IMR-90 (cell line): Measurements from ENCODE around the gene DEAF1. TPM values are rescaled to one million over a fixed set of nuclear protein-coding genes. Genes with fewer than 3 reads are reported as not detected.

Source experiments
- ATAC-seq: fragments of 200-7000 bp; cut with Tn5 transposase; 2 replicates; pipeline ENCODE4 v1.9.1; 2020; ENCODE audit warnings: low read depth, mild to moderate bottlenecking, moderate library complexity
- BruUV-seq: library from RNA; stranded (reverse); fragments of 400-500 nt; replicated peaks from 2 replicates; lab custom pipeline; 2021; lab: Mats Ljungman, UMichigan
- CTCF ChIA-PET: fragments of 300-600 bp; formaldehyde crosslinking; extraction: SDS; loops from one replicate; lab custom pipeline; 2021; ENCODE audit warnings: antibody characterized with exemption; lab: Yijun Ruan, JAX
- POLR2A ChIA-PET: fragments of 300-600 bp; sonication (Branson Sonifier 250); formaldehyde crosslinking; loops from one replicate; lab custom pipeline; 2022; ENCODE audit warnings: antibody characterized with exemption; ENCODE audit not compliant: unreplicated experiment; lab: Charles Lee
- DNase-seq: peaks from one replicate; pipeline ENCODE4 v3.0.0; 2013
- H2AFZ ChIP-seq: replicated peaks from 2 replicates; pipeline ENCODE3; 2013; ENCODE audit warnings: low read length, mild to moderate bottlenecking; ENCODE audit not compliant: poor library complexity
- H2AK5ac ChIP-seq: 2 replicates; pipeline ENCODE4 v1.6.1; 2013; ENCODE audit warnings: low read depth, low read length, inconsistent platforms
- H2AK9ac ChIP-seq: replicated peaks from 2 replicates; pipeline ENCODE3; 2013; ENCODE audit warnings: mild to moderate bottlenecking, low read depth, low read length, moderate library complexity; ENCODE audit not compliant: poor library complexity
- H2BK120ac ChIP-seq: 2 replicates; pipeline ENCODE4 v1.6.1; 2013; ENCODE audit warnings: low read depth, low read length, inconsistent platforms
- H2BK15ac ChIP-seq: 3 replicates; pipeline ENCODE4 v1.6.1; 2013; ENCODE audit warnings: low read depth, low read length, inconsistent platforms
- H2BK20ac ChIP-seq: 2 replicates; pipeline ENCODE4 v1.6.1; 2013; ENCODE audit warnings: low read depth, mild to moderate bottlenecking, inconsistent platforms, low read length, moderate library complexity
- H2BK5ac ChIP-seq: 2 replicates; pipeline ENCODE4 v1.6.1; 2013; ENCODE audit warnings: mild to moderate bottlenecking, low read depth, low read length, inconsistent platforms; ENCODE audit not compliant: poor library complexity, severe bottlenecking
- H3K14ac ChIP-seq: replicated peaks from 2 replicates; pipeline ENCODE4 v1.6.1; 2013; ENCODE audit warnings: low read depth, low read length, inconsistent platforms
- H3K18ac ChIP-seq: 2 replicates; pipeline ENCODE4 v1.6.1; 2013; ENCODE audit warnings: low read depth, low read length, control low read depth
- H3K23ac ChIP-seq: 2 replicates; pipeline ENCODE4 v1.6.1; 2013; ENCODE audit warnings: low read depth, low read length, inconsistent platforms
- H3K27ac ChIP-seq: 2 replicates; pipeline ENCODE4 v1.5.1; 2013; ENCODE audit warnings: mild to moderate bottlenecking, control low read depth, low read length; ENCODE audit not compliant: insufficient read depth
- H3K27me3 ChIP-seq: 2 replicates; pipeline ENCODE4 v1.6.1; 2013; ENCODE audit warnings: low read length; ENCODE audit not compliant: control insufficient read depth, insufficient read depth
- H3K36me3 ChIP-seq: 2 replicates; pipeline ENCODE4 v1.6.1; 2013; ENCODE audit warnings: low read length, mixed read lengths; ENCODE audit not compliant: control insufficient read depth, insufficient read depth
- H3K4ac ChIP-seq: 2 replicates; pipeline ENCODE4 v1.6.1; 2013; ENCODE audit warnings: low read depth, low read length, inconsistent platforms
- H3K4me1 ChIP-seq: 2 replicates; pipeline ENCODE4 v1.6.1; 2013; ENCODE audit warnings: low read length, mixed read lengths; ENCODE audit not compliant: control insufficient read depth, insufficient read depth
- H3K4me2 ChIP-seq: 2 replicates; pipeline ENCODE4 v1.6.1; 2013; ENCODE audit warnings: low read depth, mild to moderate bottlenecking, control low read depth, low read length, moderate library complexity
- H3K4me3 ChIP-seq: 2 replicates; pipeline ENCODE4 v1.5.1; 2013; ENCODE audit warnings: low read depth, mild to moderate bottlenecking, control low read depth, low read length, moderate library complexity; ENCODE audit not compliant: insufficient read depth
- H3K56ac ChIP-seq: 2 replicates; pipeline ENCODE4 v1.6.1; 2013; ENCODE audit warnings: low read length, inconsistent platforms; ENCODE audit not compliant: insufficient read depth; ENCODE audit errors: extremely low read depth
- H3K79me1 ChIP-seq, 2 experiments: 2 replicates each; pipeline ENCODE4 v1.6.1; 2013; ENCODE audit warnings: low read length in 2 of 2, inconsistent platforms in 1 of 2, low read depth in 1 of 2
- H3K9ac ChIP-seq: 2 replicates; pipeline ENCODE4 v1.6.1; 2013; ENCODE audit warnings: low read depth, low read length, control low read depth
- H3K9me1 ChIP-seq: 2 replicates; pipeline ENCODE4 v1.6.1; 2013; ENCODE audit warnings: low read length, inconsistent platforms; ENCODE audit not compliant: insufficient read depth
- H3K9me3 ChIP-seq: 2 replicates; pipeline ENCODE4 v1.6.1; 2013; ENCODE audit warnings: low read length; ENCODE audit not compliant: control insufficient read depth, insufficient read depth
- H4K20me1 ChIP-seq: 2 replicates; pipeline ENCODE4 v1.6.1; 2013; ENCODE audit warnings: low read length, inconsistent platforms; ENCODE audit not compliant: insufficient read depth
- H4K5ac ChIP-seq: 2 replicates; pipeline ENCODE4 v1.6.1; 2013; ENCODE audit warnings: mild to moderate bottlenecking, low read depth, low read length, control low read depth
- H4K8ac ChIP-seq, 2 experiments: 2 replicates each; pipeline ENCODE4 v1.6.1; 2013; ENCODE audit warnings: low read depth in 2 of 2, low read length in 2 of 2, control low read depth in 1 of 2, inconsistent platforms in 1 of 2
- H4K91ac ChIP-seq: 2 replicates; pipeline ENCODE4 v1.6.1; 2013; ENCODE audit warnings: low read depth, low read length, inconsistent platforms; ENCODE audit not compliant: insufficient read depth
- BHLHE40 ChIP-seq: fragments of 150-350 bp; IDR thresholded peaks from 2 replicates; pipeline ENCODE4 v1.6.1; 2016; ENCODE audit warnings: mild to moderate bottlenecking, low read depth, low read length
- CEBPB ChIP-seq: IDR thresholded peaks from 2 replicates; pipeline ENCODE4 v1.6.1; 2012; ENCODE audit warnings: low read depth, low read length, improper control_type of control experiment
- CHD1 ChIP-seq: IDR thresholded peaks from 2 replicates; pipeline ENCODE4 v1.6.1; 2012; ENCODE audit warnings: low read depth, low read length, improper control_type of control experiment
- FOS ChIP-seq: fragments of 150-350 bp; IDR thresholded peaks from 2 replicates; pipeline ENCODE4 v1.6.1; 2016; ENCODE audit warnings: low read depth, low read length
- MAZ ChIP-seq: IDR thresholded peaks from 2 replicates; pipeline ENCODE4 v1.6.1; 2012; ENCODE audit warnings: low read depth, mild to moderate bottlenecking, low read length, improper control_type of control experiment, moderate library complexity, borderline replicate concordance
- MXI1 ChIP-seq: IDR thresholded peaks from 2 replicates; pipeline ENCODE4 v1.6.1; 2012; ENCODE audit warnings: low read depth, mild to moderate bottlenecking, low read length, moderate library complexity, borderline replicate concordance
- NFE2L2 ChIP-seq: fragments of 150-350 bp; IDR thresholded peaks from 2 replicates; pipeline ENCODE4 v1.6.1; 2016; ENCODE audit warnings: low read depth, mild to moderate bottlenecking, low read length
- POLR2A ChIP-seq: IDR thresholded peaks from 2 replicates; pipeline ENCODE4 v1.6.1; 2012; ENCODE audit warnings: mild to moderate bottlenecking, low read depth, low read length
- RCOR1 ChIP-seq: IDR thresholded peaks from 2 replicates; pipeline ENCODE4 v1.6.1; 2012; ENCODE audit warnings: mild to moderate bottlenecking, low read length, improper control_type of control experiment; ENCODE audit not compliant: insufficient replicate concordance
- RFX5 ChIP-seq: IDR thresholded peaks from 2 replicates; pipeline ENCODE4 v1.8.0; 2012; ENCODE audit warnings: low read depth, mild to moderate bottlenecking, low read length, moderate library complexity
- SMC3 ChIP-seq: fragments of 150-350 bp; IDR thresholded peaks from 2 replicates; pipeline ENCODE4 v1.6.1; 2016; ENCODE audit warnings: low read depth, mild to moderate bottlenecking, antibody characterized with exemption, low read length, moderate library complexity
- WGBS, 2 experiments: methylation state at CpG; one replicate each; pipeline versions ENCODE4 v1.1.5 to v1.1.7; 2013; ENCODE audit warnings: missing lambda C conversion rate in 2 of 2; ENCODE audit not compliant: insufficient read length in 1 of 2; ENCODE audit errors: extremely low coverage in 2 of 2; 5-methylcytosine and 5-hydroxymethylcytosine counted together
- dilution Hi-C: fragments of 300-500 bp; cut with HindIII; formaldehyde crosslinking; loops from one replicate; pipeline ENCODE4 v1.14.3; 2018; ENCODE audit warnings: low sequenced_read_pairs; ENCODE audit not compliant: unreplicated experiment
- in situ Hi-C: fragments of 300-500 bp; cut with MboI; formaldehyde crosslinking; loops from 3 replicates; pipeline ENCODE4 v1.14.3; 2019; ENCODE audit warnings: low sequenced_read_pairs, inconsistent platforms, mixed read lengths
- intact Hi-C: fragments of 100-400 bp; cut with micrococcal nuclease; formaldehyde crosslinking; loops from 2 replicates; pipeline ENCODE4 v1.10.0; 2022
- polyA plus RNA-seq, 3 experiments: library from polyadenylated mRNA; depleted of rRNA; stranded (reverse); fragments of >200 nt; gene quantifications; 2 replicates each; pipeline ENCODE4 v1.2.3, GENCODE V29; 2012; ENCODE audit warnings: low replicate concordance in 1 of 3
- total RNA-seq: library from RNA; depleted of rRNA; stranded (reverse); fragments of >200 nt; gene quantifications from 2 replicates; pipeline ENCODE4 v1.2.3, GENCODE V29; 2012
- TF ChIP-seq, protein P1 (sequence below): fragments of 150-350 bp; IDR thresholded peaks from 2 replicates; pipeline ENCODE4 v1.6.1; 2016; ENCODE audit warnings: low read depth, mild to moderate bottlenecking, low read length, moderate library complexity, borderline replicate concordance

Gene DEAF1
- total and polyA plus RNA-seq, 2 of the 4 experiments (the other 2 are of a cell fraction): 22.9 to 31.6 TPM

DNA sequence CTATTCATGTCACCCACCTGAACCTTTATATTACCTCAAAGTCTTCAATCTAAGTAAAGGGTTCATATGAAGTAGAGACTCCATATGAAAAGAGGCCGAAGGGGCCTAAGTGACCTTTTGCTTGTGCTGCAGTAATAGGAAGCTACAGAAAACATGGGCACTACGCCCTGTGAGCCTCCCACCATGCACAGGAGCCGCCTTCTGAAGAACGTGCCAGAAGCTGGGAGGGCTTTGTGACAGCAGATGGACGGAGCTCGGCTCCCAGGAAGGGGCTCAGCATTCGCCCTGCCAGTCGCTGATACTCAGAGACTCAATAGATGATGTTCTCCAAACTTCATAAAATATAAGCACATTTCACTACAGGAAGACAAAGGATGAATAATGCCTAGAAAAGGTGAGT is 21.2 kb downstream of the DEAF1 start:
- 100% methylated on average over 1 of the region's 8 CpGs; no CpG with 5 or more reads in 1 of the 2 experiments for WGBS, 2 experiments
- Histone ChIP-seq H3K4me3 (no peak overlapping the region), H3K9me1 (0 out of 2 replicates have a peak, but pooled peaks cover 2% of the 10 kb centered on the region), H3K14ac (no peak overlapping the region), H3K27me3 (no peaks in the 10 kb centered on the region), H2BK120ac (no peak overlapping the region), H4K5ac (no peak overlapping the region), H2AK9ac (no peak overlapping the region), H2AK5ac (no peak overlapping the region), H3K36me3 (peaks cover 33% of the 10 kb centered on the region), H3K4ac (no peak overlapping the region), H3K4me1 (no peaks in the 10 kb centered on the region), H2BK5ac (no peak overlapping the region), H2BK15ac (no peak overlapping the region), H4K8ac (no peak overlapping the region), H4K91ac (no peak overlapping the region), H3K23ac (no peak overlapping the region), H3K27ac (no peak overlapping the region), H3K79me1 (no peaks in the 10 kb centered on the region; a peak in 2 of 4 replicates), H3K18ac (no peak overlapping the region), H3K9ac (no peak overlapping the region), H4K20me1 (no peaks in the 10 kb centered on the region; the same call in none of the 2 replicates), H3K4me2 (no peak overlapping the region), H2BK20ac (no peak overlapping the region), H2AFZ (no peak overlapping the region), H3K9me3 (no peaks in the 10 kb centered on the region), H3K56ac (no peak overlapping the region)
- BruUV-seq: no TSS peak
- dilution Hi-C loops: no loop called here
- POLR2A ChIA-PET: no interaction called here
- intact Hi-C loops: no loop called here
- TF ChIP-seq RCOR1: no peak
- TF ChIP-seq NFE2L2: no peak
- TF ChIP-seq CEBPB: no peak
- no peak for TF ChIP-seq POLR2A
- TF ChIP-seq BHLHE40: no peak
- TF ChIP-seq FOS: no peak
- TF ChIP-seq CHD1: no peak
- no peak for TF ChIP-seq MXI1
- TF ChIP-seq MAZ: no peak
- TF ChIP-seq RFX5: no peak
- TF ChIP-seq, protein P1, sequence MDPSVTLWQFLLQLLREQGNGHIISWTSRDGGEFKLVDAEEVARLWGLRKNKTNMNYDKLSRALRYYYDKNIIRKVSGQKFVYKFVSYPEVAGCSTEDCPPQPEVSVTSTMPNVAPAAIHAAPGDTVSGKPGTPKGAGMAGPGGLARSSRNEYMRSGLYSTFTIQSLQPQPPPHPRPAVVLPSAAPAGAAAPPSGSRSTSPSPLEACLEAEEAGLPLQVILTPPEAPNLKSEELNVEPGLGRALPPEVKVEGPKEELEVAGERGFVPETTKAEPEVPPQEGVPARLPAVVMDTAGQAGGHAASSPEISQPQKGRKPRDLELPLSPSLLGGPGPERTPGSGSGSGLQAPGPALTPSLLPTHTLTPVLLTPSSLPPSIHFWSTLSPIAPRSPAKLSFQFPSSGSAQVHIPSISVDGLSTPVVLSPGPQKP: no peak
- no peak for TF ChIP-seq SMC3
- DNase-seq: no peak
- ATAC-seq: no peak
- in situ Hi-C loops: no loop called here
- CTCF ChIA-PET: no interaction called here
